Kidney (tissue), 14 donors: ENCODE results near the gene KCNQ1. TPM values are rescaled to one million over a fixed set of nuclear protein-coding genes. Genes with fewer than 3 reads are reported as not detected.
A peak's percentile ranks its signal among the peaks of the same experiment; 100 is the strongest.

ENCODE experiments used
- DNase-seq, 5 donors: peaks; one replicate each; pipeline ENCODE4 v3.0.0-alpha.2; 2013 to 2020
- FAIRE-seq: peaks from 2 replicates; lab custom pipeline; 2012; peaks lifted over from hg19 to GRCh38; lab: Jason Lieb, UNC
- H3K27ac ChIP-seq, 2 donors: one replicate each; pipeline ENCODE4 v1.7.0; 2013; ENCODE audit warnings: low read depth in 2 of 2, low read length in 2 of 2, inconsistent platforms in 1 of 2
- H3K27me3 ChIP-seq: one replicate; pipeline ENCODE4 v1.7.1; 2013; ENCODE audit warnings: low read length, inconsistent platforms; ENCODE audit not compliant: control insufficient read depth, insufficient read depth
- H3K36me3 ChIP-seq, 3 donors: one replicate each; pipeline versions ENCODE4 v1.7.0 to v1.7.1; 2013; ENCODE audit warnings: low read length in 3 of 3, control low read depth in 1 of 3, inconsistent platforms in 1 of 3; ENCODE audit not compliant: insufficient read depth in 3 of 3, control insufficient read depth in 2 of 3
- H3K4me1 ChIP-seq, 3 donors: one replicate each; pipeline versions ENCODE4 v1.7.0 to v1.7.1; 2013; ENCODE audit warnings: low read length in 3 of 3, inconsistent platforms in 1 of 3, low read depth in 1 of 3; ENCODE audit not compliant: control insufficient read depth in 2 of 3, insufficient read depth in 2 of 3
- H3K4me3 ChIP-seq, 3 donors: one replicate each; pipeline versions ENCODE4 v1.7.0 to v1.8.1; 2013; ENCODE audit warnings: low read length in 3 of 3, control low read depth in 1 of 3, inconsistent platforms in 1 of 3
- H3K9ac ChIP-seq, 3 donors: one replicate each; pipeline versions ENCODE4 v1.7.0 to v1.7.1; 2013; ENCODE audit warnings: low read length in 3 of 3, control low read depth in 1 of 3, inconsistent platforms in 1 of 3
- H3K9me3 ChIP-seq, 3 donors: one replicate each; pipeline versions ENCODE4 v1.7.0 to v1.7.1; 2013; ENCODE audit warnings: low read length in 3 of 3, control low read depth in 1 of 3, inconsistent platforms in 1 of 3; ENCODE audit not compliant: control insufficient read depth in 2 of 3, insufficient read depth in 1 of 3
- CTCF ChIP-seq: IDR thresholded peaks from 3 replicates; pipeline ENCODE4 v1.5.1; 2012; ENCODE audit warnings: mild to moderate bottlenecking, moderate library complexity, borderline replicate concordance; ENCODE audit not compliant: insufficient read depth; ENCODE audit errors: extremely low read depth
- intact Hi-C: fragments of 100-400 bp; cut with DNase I; formaldehyde crosslinking; loops from one replicate; pipeline ENCODE4 v1.11.1; 2022
- polyA plus RNA-seq: library from polyadenylated mRNA; stranded (reverse); fragments of 350-450 nt; fragmentation: Illumina TruSeq; extraction: RNeasy Lipid Tissue Mini Kit (QIAGEN cat#74804); gene quantifications from one replicate; pipeline ENCODE4 v1.2.3, GENCODE V29; 2014; ENCODE audit warnings: low read depth, low replicate concordance; ENCODE audit not compliant: insufficient read depth
- total RNA-seq: library from RNA; stranded (reverse); fragmentation: NEBNext Ultra II Directional; extraction: Animal tissue kit (Norgen Biotek cat#: 25700); gene quantifications from one replicate; pipeline ENCODE4 v1.2.1, GENCODE V29; 2021
- donor health status: control.
- donor health status: control.
- donor health status: control.
- donor health status: control.
- donor health status: control.
- donor health status: DM: yes; HTN: yes; CAD: no.
- donor health status: Normal renal cell carcinoma (clear cell type).

The KCNQ1 gene
- total and polyA plus RNA-seq, 2 donors from 2014 or later, result 45.5 to 49.4 TPM

GRCh38 chr11:2816941-2817421 lies 372.2 kb downstream of the KCNQ1 start:
- H3K36me3 ChIP-seq, result no peaks in the 10 kb centered on the region
- FAIRE-seq (no peak), DNase-seq (peak in 2 of 5 donors; percentile 63 to 73)
- H3K27me3 ChIP-seq, result no peaks in the 10 kb centered on the region
- no peak for TF ChIP-seq CTCF
- no peak overlapping the region for H3K27ac ChIP-seq
- intact Hi-C loops, result no loop called here
- peaks cover 0 to 15% (median 0%) of the 10 kb centered on the region in 3 donors for H3K9me3 ChIP-seq
- H3K4me3 ChIP-seq, result no peak overlapping the region
- peaks cover 0 to 4% (median 0%) of the 10 kb centered on the region in 3 donors for H3K4me1 ChIP-seq
- H3K9ac ChIP-seq, result no peak overlapping the region

- Histone ChIP-seq H3K4me1 (peaks cover 0 to 4% (median 0%) of the 10 kb centered on the region in 3 donors), H3K4me3 (no peak overlapping the region), H3K9ac (no peak overlapping the region), H3K36me3 (no peaks in the 10 kb centered on the region), H3K9me3 (peaks cover 0 to 15% (median 0%) of the 10 kb centered on the region in 3 donors), H3K27ac (no peak overlapping the region), H3K27me3 (no peaks in the 10 kb centered on the region)
- intact Hi-C loops, result no loop called here
- DNase-seq (peak in 1 of 5 donors; percentile 57), FAIRE-seq (no peak)
- TF ChIP-seq CTCF, result no peak
These were observed 372.6 kb downstream of the KCNQ1 start for GRCh38 chr11:2817431-2817830.

GRCh38 chr11:2818021-2818420 lies 373.2 kb downstream of the KCNQ1 start:
- Histone ChIP-seq H3K27me3 (no peaks in the 10 kb centered on the region), H3K27ac (no peak overlapping the region), H3K4me3 (no peak overlapping the region), H3K9ac (no peak overlapping the region), H3K9me3 (peaks cover 0 to 15% (median 0%) of the 10 kb centered on the region in 3 donors), H3K4me1 (no peaks in the 10 kb centered on the region), H3K36me3 (no peaks in the 10 kb centered on the region)
- no peak for DNase-seq
- TF ChIP-seq CTCF, result no peak
- intact Hi-C loops, result no loop called here
- no peak for FAIRE-seq

- no peak overlapping the region for H3K4me3 ChIP-seq
- intact Hi-C loops, result no loop called here
- no peak for TF ChIP-seq CTCF
- DNase-seq (peak in 1 of 5 donors; percentile 59), FAIRE-seq (no peak)
- H3K9ac ChIP-seq, result no peak overlapping the region
- no peaks in the 10 kb centered on the region for H3K27me3 ChIP-seq
- H3K27ac ChIP-seq, result no peak overlapping the region
- no peaks in the 10 kb centered on the region for H3K36me3 ChIP-seq
- peaks cover 0 to 15% (median 0%) of the 10 kb centered on the region in 3 donors for H3K9me3 ChIP-seq
- H3K4me1 ChIP-seq, result no peaks in the 10 kb centered on the region
These were observed 373.7 kb downstream of the KCNQ1 start for GRCh38 chr11:2818503-2818902.
